NCI-H146 (cell line): Measurements from ENCODE around the gene SYCE3.

Experiments used
- DNase-seq: peaks from one replicate; lab custom pipeline; 2025; lab: John Stamatoyannopoulos, UW

The SYCE3 gene

DNA sequence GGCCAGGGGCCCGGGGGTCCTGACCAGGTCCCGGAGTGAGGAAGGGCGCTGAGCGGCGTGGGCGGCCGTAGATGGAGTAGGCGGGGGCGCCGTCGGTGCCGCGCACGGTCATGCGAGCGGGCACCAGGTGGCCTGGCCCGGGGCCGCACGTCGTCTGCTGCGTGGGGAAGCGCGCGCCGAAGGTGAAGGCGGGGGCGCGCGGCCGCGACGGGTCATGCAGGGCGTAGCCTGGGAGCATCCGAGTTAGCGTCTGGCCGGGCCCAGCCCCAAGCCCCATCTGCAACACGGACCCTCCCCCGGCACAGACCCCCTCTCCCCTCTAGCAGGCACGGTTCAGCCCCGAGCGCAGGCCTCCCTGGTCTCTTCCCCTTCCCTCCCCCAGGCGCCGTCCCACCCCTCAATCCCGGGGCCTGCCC lies 31.2 kb downstream of the SYCE3 start:
- peak; percentile 8 for DNase-seq

- DNase-seq: peak; percentile 42
Observed at GRCh38 chr22:50530877-50531545, 31.7 kb downstream of the SYCE3 start.

- DNase-seq: no peak
Observed at GRCh38 chr22:50530580-50530876, 32.2 kb downstream of the SYCE3 start.

GRCh38 chr22:50529897-50530579 lies 32.7 kb downstream of the SYCE3 start, which contains the start of gene TYMP:
Gene TYMP, minus strand, starts transcription at chr22:50530012. Its CDS starts 303 bp downstream, at chr22:50529709.
- DNase-seq: peak; percentile 25

- DNase-seq: no peak
Observed at GRCh38 chr22:50529416-50529896, 33.3 kb downstream of the SYCE3 start.

GRCh38 chr22:50528682-50529415 lies 33.9 kb downstream of the SYCE3 start:
- no peak for DNase-seq

- DNase-seq: no peak
Observed at GRCh38 chr22:50527921-50528681, 34.6 kb downstream of the SYCE3 start.

- DNase-seq: peak; percentile 67
Observed at GRCh38 chr22:50526834-50527801, 35.6 kb downstream of the SYCE3 start.

DNA sequence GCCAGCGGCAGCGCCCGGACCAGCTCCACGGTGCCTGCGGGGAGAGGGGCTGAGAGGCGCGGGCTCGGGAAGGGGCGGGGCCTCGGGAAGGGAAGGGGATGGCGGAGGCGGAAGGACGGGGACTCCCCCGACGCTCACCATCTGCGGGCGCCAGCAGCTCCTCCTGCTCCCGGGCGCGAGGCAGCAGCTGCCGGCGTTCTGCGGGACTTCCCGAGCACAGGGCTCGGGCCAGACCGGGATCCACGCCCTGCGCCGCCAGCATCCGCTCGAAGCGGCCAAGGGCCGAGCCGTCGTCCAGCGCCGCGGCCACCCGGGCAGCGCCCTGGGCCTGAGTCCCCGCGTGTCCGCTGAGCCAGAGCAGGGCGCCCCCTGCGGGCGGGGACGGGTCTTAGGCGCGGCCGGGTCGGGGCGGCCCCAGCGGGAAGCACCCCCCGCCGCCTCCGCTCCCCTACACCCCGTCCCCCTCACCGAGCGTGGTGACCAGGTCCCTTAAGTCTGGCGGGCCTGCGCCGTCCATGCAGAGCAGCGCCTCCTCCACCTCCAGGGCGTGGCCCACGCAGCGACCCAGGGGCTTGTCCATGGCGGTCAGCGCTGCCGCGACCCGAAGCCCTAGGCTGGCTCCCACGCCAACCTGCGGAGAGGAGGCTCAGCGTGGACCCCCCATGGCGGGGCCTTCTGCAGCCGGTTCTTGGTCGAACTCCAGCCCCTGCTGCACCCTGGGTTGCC lies 36.4 kb downstream of the SYCE3 start:
- DNase-seq: peak; percentile 75

GRCh38 chr22:50525858-50526107 lies 36.9 kb downstream of the SYCE3 start:
- DNase-seq: no peak

GRCh38 chr22:50525104-50525857 lies 37.4 kb downstream of the SYCE3 start, which contains the start of gene SCO2:
Gene SCO2, minus strand, starts transcription at chr22:50525598. Its CDS starts 1,187 bp downstream, at chr22:50524411.
- peak; percentile 93 for DNase-seq

DNA sequence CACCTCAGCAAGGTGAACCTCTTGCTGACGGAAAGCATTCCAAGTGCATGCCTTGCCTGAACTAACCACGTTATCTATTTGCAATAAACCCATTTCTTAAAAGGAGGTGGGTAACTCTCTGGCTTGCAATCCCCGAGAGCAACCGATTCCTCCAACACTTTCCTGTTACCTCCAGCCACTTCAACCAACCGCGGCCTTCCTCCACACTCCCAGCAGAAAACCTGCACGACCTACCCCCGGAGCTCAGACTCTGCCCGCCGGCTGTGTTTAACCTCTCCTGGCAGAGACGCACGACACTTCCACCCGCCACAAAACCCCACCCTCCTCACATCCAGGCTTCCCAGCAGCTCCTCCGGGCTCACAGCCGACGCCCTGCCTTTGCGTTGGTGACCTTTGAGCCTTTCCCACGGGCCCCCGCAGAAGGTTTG lies 38.0 kb downstream of the SYCE3 start:
- no peak for DNase-seq

GRCh38 chr22:50523806-50524675 lies 38.7 kb downstream of the SYCE3 start:
- peak; percentile 47 for DNase-seq

- DNase-seq: no peak
Observed at GRCh38 chr22:50523458-50523805, 39.3 kb downstream of the SYCE3 start.

GRCh38 chr22:50522806-50523438 lies 39.8 kb downstream of the SYCE3 start:
- DNase-seq: no peak

DNA sequence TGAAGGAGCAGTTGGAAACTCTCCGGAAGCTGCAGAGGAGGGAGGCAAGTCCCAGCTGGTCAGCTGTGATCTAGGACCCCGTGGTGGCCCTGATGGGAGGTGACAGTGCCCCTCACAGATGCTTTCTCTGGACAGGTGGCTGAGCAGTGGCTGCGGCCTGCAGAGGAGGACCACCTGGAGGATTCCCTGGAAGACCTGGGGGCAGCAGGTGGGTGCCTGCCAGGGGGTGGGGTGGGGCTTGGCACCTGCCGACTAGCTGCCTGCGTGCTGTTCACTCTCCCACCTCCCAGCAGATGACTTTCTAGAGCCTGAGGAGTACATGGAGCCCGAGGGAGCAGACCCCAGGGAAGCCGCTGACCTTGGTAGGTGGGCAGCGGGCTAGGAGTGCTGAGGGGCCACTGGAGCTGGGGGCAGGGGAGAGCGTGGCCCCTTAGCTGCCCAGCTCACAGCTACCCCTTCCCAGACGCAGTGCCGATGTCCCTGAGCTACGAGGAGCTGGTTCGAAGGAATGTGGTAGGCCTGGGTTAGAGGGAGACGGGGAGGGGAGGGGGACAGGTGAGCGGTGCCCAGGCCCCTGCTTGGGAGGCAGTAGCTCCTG lies 40.4 kb downstream of the SYCE3 start:
- no peak for DNase-seq

DNA sequence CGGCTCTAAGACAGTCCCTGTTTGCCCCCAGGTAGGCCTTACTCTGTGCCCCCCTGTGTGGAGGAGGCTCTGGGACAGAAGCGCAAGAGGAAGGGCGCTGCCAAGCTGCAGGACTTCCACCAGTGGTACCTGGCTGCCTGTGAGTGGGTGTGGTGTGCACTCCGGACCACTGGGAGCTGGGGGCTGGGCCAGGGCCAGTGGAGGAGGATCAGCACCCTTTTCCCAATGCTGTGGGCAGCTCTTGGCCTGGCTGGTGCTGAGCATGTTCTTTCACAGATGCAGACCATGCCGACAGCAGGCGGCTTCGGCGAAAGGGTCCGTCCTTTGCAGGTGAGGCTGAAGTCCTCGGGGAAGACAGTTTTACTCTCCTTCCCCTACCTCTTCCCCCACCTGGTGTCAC lies 41.0 kb downstream of the SYCE3 start:
- DNase-seq: no peak
